ENCODE measurements around the gene IER3IP1. TPM values are rescaled to one million over a fixed set of nuclear protein-coding genes. Genes with fewer than 3 reads are reported as not detected.

IER3IP1 gene
- total and polyA plus RNA-seq, 2 of the 13 experiments (the other 11 are each of a cell fraction or from before 2014, with no cell fraction given), result 18.7 to 26.1 TPM

- TF ChIP-seq ZBTB4 (CRISPR knock-in tag; IDR thresholded peaks at IDR 0.05; ENCODE audit: borderline replicate concordance), result 0 out of 2 replicates have a peak, but pooled peaks have one; percentile 49
- TF ChIP-seq ZBTB2 (CRISPR knock-in tag; IDR thresholded peaks at IDR 0.05; ENCODE audit: low read depth), result no peak
- peak; percentile 71 for TF ChIP-seq CBX1 (IDR thresholded peaks at IDR 0.05; ENCODE audit: low read depth)
- peak; percentile 98 for TF ChIP-seq GABPB1 (CRISPR knock-in tag; IDR thresholded peaks at IDR 0.05)
- peak; percentile 59; the same call in 1 of the 2 replicates for TF ChIP-seq IRF9 (CRISPR knock-in tag; IDR thresholded peaks at IDR 0.05; ENCODE audit: borderline replicate concordance)
- no peak for TF ChIP-seq ZFYVE20 (CRISPR knock-in tag; IDR thresholded peaks at IDR 0.05; ENCODE audit: borderline replicate concordance, low read depth)
- TF ChIP-seq RELA (CRISPR knock-in tag; IDR thresholded peaks at IDR 0.05), result no peak
- no peak for TF ChIP-seq SNAPC4 (CRISPR knock-in tag; IDR thresholded peaks at IDR 0.05)
- peak; percentile 89 for TF ChIP-seq ZNF747 (CRISPR knock-in tag; IDR thresholded peaks at IDR 0.05; ENCODE audit: borderline replicate concordance)
- TF ChIP-seq ZNF260 (CRISPR knock-in tag; IDR thresholded peaks at IDR 0.05; ENCODE audit: borderline replicate concordance, low read depth), result no peak; the same call in 1 of the 2 replicates
- peak; percentile 50 for TF ChIP-seq TFDP2 (CRISPR knock-in tag; IDR thresholded peaks at IDR 0.05)
- TF ChIP-seq ZSCAN25 (CRISPR knock-in tag; IDR thresholded peaks at IDR 0.05), result no peak
- TF ChIP-seq HOXA3 (CRISPR knock-in tag; IDR thresholded peaks at IDR 0.05), result peak; percentile 69; the same call in 1 of the 2 replicates
These were observed 25.9 kb downstream of the IER3IP1 start, which contains the start of gene HDHD2 (continued) for GRCh38 chr18:47150029-47150823.
